Measurements from ENCODE around the gene SLC8B1. TPM values are rescaled to one million over a fixed set of nuclear protein-coding genes. Genes with fewer than 3 reads are reported as not detected.

Gene SLC8B1
- total RNA-seq, 2 donors from 2014 or later = 25.2 to 44.2 TPM

GRCh38 chr12:113340061-113340460 is 5.2 kb upstream of the SLC8B1 start:
- Histone ChIP-seq H3K27ac (no peak overlapping the region), H3K36me3 (replicated peaks in 1 of 2; ENCODE audit: insufficient read depth in 1 of 2, low read depth in 2 of 2) (no peaks in the 10 kb centered on the region), H3K9me3 (no peaks in the 10 kb centered on the region), H3K27me3 (no peaks in the 10 kb centered on the region), H3K4me1 (peaks cover 10% of the 10 kb centered on the region), H3K4me3 (no peak overlapping the region)
- DNase-seq (no peak), ATAC-seq (no peak)
- 91 to 98% methylated on average over 3 of the region's 3 CpGs for WGBS, 2 donors
- no peak for TF ChIP-seq CTCF (IDR thresholded peaks at IDR 0.05)
- no peak for TF ChIP-seq POLR2A (IDR thresholded peaks at IDR 0.05)
- intact Hi-C loops (cut with DNase I) = no loop called here

GRCh38 chr12:113339540-113339939 is 4.6 kb upstream of the SLC8B1 start:
- Histone ChIP-seq H3K4me3 (no peak overlapping the region), H3K27me3 (no peaks in the 10 kb centered on the region), H3K4me1 (peaks cover 10% of the 10 kb centered on the region), H3K9me3 (no peaks in the 10 kb centered on the region), H3K36me3 (replicated peaks in 1 of 2; ENCODE audit: insufficient read depth in 1 of 2, low read depth in 2 of 2) (no peaks in the 10 kb centered on the region), H3K27ac (no peak overlapping the region)
- no peak for TF ChIP-seq CTCF (IDR thresholded peaks at IDR 0.05)
- no peak for TF ChIP-seq POLR2A (IDR thresholded peaks at IDR 0.05)
- no peak for ATAC-seq
- no peak for DNase-seq
- intact Hi-C loops (cut with DNase I) = no loop called here
- 97 to 98% methylated on average over 4 to 5 of the region's 5 CpGs for WGBS, 2 donors

- H3K9me3 ChIP-seq = no peaks in the 10 kb centered on the region
- H3K36me3 ChIP-seq (replicated peaks in 1 of 2; ENCODE audit: insufficient read depth in 1 of 2, low read depth in 2 of 2) = peaks cover 0 to 2% of the 10 kb centered on the region in 2 donors
- peak overlapping the region; percentile 18 to 55 for H3K4me3 ChIP-seq
- intact Hi-C loops (cut with DNase I) = no loop called here
- peaks cover 25% of the 10 kb centered on the region for H3K4me1 ChIP-seq
- ATAC-seq (peak; percentile 23), DNase-seq (peak; percentile 34 to 52 (median 37))
- WGBS, 2 donors = 19 to 22% methylated on average over 26 to 27 of the region's 27 CpGs
- H3K27me3 ChIP-seq = no peaks in the 10 kb centered on the region
- H3K27ac ChIP-seq = peak overlapping the region; percentile 59 to 83 (median 74)
- no peak for TF ChIP-seq CTCF (IDR thresholded peaks at IDR 0.05)
- TF ChIP-seq POLR2A (IDR thresholded peaks at IDR 0.05) = peak in 1 of 3 donors; percentile 8
These were observed 778 bp downstream of the SLC8B1 start for GRCh38 chr12:113333877-113334785.

- WGBS, 2 donors = 86 to 91% methylated on average over 5 of the region's 5 CpGs
- H3K36me3 ChIP-seq (replicated peaks in 1 of 2; ENCODE audit: insufficient read depth in 1 of 2, low read depth in 2 of 2) = peaks cover 0 to 2% of the 10 kb centered on the region in 2 donors
- DNase-seq (peak in 1 of 4 donors; percentile 19), ATAC-seq (no peak)
- TF ChIP-seq CTCF (IDR thresholded peaks at IDR 0.05) = no peak
- no peak for TF ChIP-seq POLR2A (IDR thresholded peaks at IDR 0.05)
- intact Hi-C loops (cut with DNase I) = no loop called here
- H3K4me1 ChIP-seq = peaks cover 25% of the 10 kb centered on the region
- no peak overlapping the region for H3K27ac ChIP-seq
- no peaks in the 10 kb centered on the region for H3K9me3 ChIP-seq
- no peaks in the 10 kb centered on the region for H3K27me3 ChIP-seq
- no peak overlapping the region for H3K4me3 ChIP-seq
These were observed 1.5 kb downstream of the SLC8B1 start for GRCh38 chr12:113333418-113333750.
